Thoracic aorta (tissue), 2 donors: Measurements from ENCODE around the gene FANCC. TPM values are rescaled to one million over a fixed set of nuclear protein-coding genes. Genes with fewer than 3 reads are reported as not detected.

ENCODE experiments used
- ATAC-seq: fragments of 150-250 bp; one replicate; pipeline ENCODE4 v1.8.0; 2017; ENCODE audit warnings: low read depth; ENCODE audit not compliant: insufficient number of reproducible peaks, low FRiP score
- DNase-seq: peaks from one replicate; pipeline ENCODE4 v3.0.0-alpha.2; 2020; ENCODE audit warnings: low spot score
- H3K27ac ChIP-seq, 2 donors: fragments of 200-600 bp; sonication (generic); 1 replicate in 1 of 2; 2 replicates in 1 of 2; pipeline ENCODE4 v1.5.1; 2016; ENCODE audit warnings: mild to moderate bottlenecking in 2 of 2, moderate library complexity in 2 of 2
- H3K27me3 ChIP-seq: fragments of 200-600 bp; sonication (generic); replicated peaks from 2 replicates; pipeline ENCODE4 v1.6.0; 2016; ENCODE audit warnings: mild to moderate bottlenecking; ENCODE audit not compliant: insufficient read depth
- H3K36me3 ChIP-seq: fragments of 200-600 bp; sonication (generic); one replicate; pipeline ENCODE4 v1.5.1; 2016
- H3K4me1 ChIP-seq, 2 donors: fragments of 200-600 bp; sonication (generic); 1 replicate in 1 of 2; 2 replicates in 1 of 2; pipeline versions ENCODE4 v1.5.1 to v1.6.0; 2016; ENCODE audit warnings: low read depth in 2 of 2, mild to moderate bottlenecking in 1 of 2; ENCODE audit not compliant: control insufficient read depth in 1 of 2
- H3K4me3 ChIP-seq: fragments of 200-600 bp; sonication (generic); 2 replicates; pipeline ENCODE4 v1.5.1; 2016; ENCODE audit warnings: mild to moderate bottlenecking
- H3K9me3 ChIP-seq: fragments of 200-600 bp; sonication (generic); 2 replicates; pipeline ENCODE4 v1.5.1; 2016
- total RNA-seq, 2 donors: library from RNA; depleted of rRNA; stranded (reverse); fragments of >200 nt; gene quantifications; one replicate each; pipeline versions ENCODE4 v1.1.0 to v1.2.3, GENCODE V29; 2016
- TF ChIP-seq, protein P1 (sequence below): fragments of 200-600 bp; sonication (generic); IDR thresholded peaks from one replicate; pipeline ENCODE4 v1.5.1; 2019; ENCODE audit warnings: antibody characterized with exemption

The FANCC gene
- total RNA-seq, 2 donors from 2014 or later, result 5.7 to 9.6 TPM

DNA sequence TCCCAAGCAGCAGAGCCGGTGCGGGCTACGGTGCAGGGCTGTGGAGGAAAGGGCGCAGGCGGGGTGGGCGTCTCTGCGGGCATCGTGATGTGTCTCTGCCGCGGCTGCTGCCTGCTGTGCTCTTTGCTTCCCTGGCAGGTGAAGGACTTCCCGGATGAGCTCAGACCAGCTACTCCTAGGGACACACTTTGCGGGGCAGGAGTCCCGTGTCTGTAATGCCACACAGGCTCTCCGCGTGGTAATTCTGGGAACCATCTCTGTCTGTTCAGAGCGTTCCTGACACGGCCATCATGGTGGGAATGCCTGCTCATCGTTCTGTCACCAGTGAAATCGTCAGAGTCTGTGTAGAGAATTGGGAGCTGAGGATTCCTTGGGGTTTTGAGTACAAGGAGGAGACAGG, 235.5 kb downstream of the FANCC start:
- Histone ChIP-seq H3K4me3 (no peak overlapping the region), H3K27me3 (no peaks in the 10 kb centered on the region), H3K9me3 (no peaks in the 10 kb centered on the region), H3K4me1 (peaks cover 54 to 100% of the 10 kb centered on the region in 2 donors), H3K27ac (peak overlapping the region; percentile 87 to 89), H3K36me3 (peaks cover 41% of the 10 kb centered on the region)
- TF ChIP-seq, protein P1, sequence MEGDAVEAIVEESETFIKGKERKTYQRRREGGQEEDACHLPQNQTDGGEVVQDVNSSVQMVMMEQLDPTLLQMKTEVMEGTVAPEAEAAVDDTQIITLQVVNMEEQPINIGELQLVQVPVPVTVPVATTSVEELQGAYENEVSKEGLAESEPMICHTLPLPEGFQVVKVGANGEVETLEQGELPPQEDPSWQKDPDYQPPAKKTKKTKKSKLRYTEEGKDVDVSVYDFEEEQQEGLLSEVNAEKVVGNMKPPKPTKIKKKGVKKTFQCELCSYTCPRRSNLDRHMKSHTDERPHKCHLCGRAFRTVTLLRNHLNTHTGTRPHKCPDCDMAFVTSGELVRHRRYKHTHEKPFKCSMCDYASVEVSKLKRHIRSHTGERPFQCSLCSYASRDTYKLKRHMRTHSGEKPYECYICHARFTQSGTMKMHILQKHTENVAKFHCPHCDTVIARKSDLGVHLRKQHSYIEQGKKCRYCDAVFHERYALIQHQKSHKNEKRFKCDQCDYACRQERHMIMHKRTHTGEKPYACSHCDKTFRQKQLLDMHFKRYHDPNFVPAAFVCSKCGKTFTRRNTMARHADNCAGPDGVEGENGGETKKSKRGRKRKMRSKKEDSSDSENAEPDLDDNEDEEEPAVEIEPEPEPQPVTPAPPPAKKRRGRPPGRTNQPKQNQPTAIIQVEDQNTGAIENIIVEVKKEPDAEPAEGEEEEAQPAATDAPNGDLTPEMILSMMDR, result no peak
- ATAC-seq, result no peak
- no peak for DNase-seq

GRCh38 chr9:95080961-95081647, 236.4 kb downstream of the FANCC start:
- peak overlapping the region; percentile 87 to 89 for H3K27ac ChIP-seq

DNA sequence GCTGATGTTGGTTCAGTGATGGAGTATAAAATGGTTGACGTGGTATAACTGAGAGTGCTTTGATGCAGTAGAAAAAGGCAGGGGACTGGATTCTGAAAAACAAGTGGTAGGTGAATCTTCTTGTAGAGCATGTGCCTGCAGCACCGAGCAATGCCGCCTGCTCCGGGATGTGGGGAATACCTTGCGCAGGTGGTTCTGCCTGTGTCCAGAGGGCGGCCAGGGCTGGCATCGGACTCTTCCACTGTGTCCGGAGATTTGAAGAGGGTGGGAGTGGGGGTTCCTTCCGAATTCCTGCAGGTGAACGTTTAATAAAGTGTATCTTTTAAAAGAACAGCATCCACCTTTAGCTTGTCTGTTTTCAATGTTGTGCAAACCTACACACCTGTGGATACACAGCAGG, 238.0 kb downstream of the FANCC start:
- TF ChIP-seq, protein P1, result no peak
- no peak overlapping the region for H3K4me3 ChIP-seq
- H3K36me3 ChIP-seq, result peaks cover 27% of the 10 kb centered on the region
- H3K4me1 ChIP-seq, result peaks cover 56 to 100% of the 10 kb centered on the region in 2 donors
- no peak for DNase-seq
- no peaks in the 10 kb centered on the region for H3K9me3 ChIP-seq
- H3K27ac ChIP-seq, result peak overlapping the region; percentile 87 to 89
- no peak for ATAC-seq
- H3K27me3 ChIP-seq, result no peaks in the 10 kb centered on the region

More at GRCh38 chr9:95080961-95081647, 236.4 kb downstream of the FANCC start:
- H3K4me3 ChIP-seq, result no peak overlapping the region
- ATAC-seq (no peak), DNase-seq (no peak)
- H3K4me1 ChIP-seq, result peaks cover 54 to 100% of the 10 kb centered on the region in 2 donors
- TF ChIP-seq, protein P1, result no peak
- no peaks in the 10 kb centered on the region for H3K27me3 ChIP-seq
- no peaks in the 10 kb centered on the region for H3K9me3 ChIP-seq
- H3K36me3 ChIP-seq, result peaks cover 34% of the 10 kb centered on the region

DNA sequence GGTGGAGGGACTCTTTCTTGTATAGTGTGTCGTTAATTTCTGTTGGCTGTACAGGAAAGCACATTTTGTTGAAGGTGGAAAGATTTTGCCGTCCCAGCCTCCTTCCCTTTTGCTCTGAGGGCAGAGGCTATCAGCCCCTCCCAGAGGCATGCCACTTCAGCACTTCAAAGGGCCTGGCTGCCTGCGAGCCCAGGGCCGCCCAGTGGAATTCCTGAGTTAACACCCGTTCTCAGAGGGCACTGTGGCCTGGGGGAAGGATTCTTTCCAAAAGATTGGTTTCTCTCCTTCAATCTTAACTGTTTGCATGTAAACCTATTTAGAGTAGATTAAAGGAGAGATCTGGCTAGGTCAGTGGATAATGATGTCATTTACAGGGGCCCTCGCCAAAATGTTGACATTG, 238.6 kb downstream of the FANCC start:
- peaks cover 60 to 100% of the 10 kb centered on the region in 2 donors for H3K4me1 ChIP-seq
- no peak for DNase-seq
- TF ChIP-seq, protein P1, result peak; percentile 19
- peak overlapping the region; percentile 87 to 89 for H3K27ac ChIP-seq
- no peak for ATAC-seq
- peak overlapping the region; percentile 35 for H3K4me3 ChIP-seq
- H3K27me3 ChIP-seq, result no peaks in the 10 kb centered on the region
- H3K9me3 ChIP-seq, result no peaks in the 10 kb centered on the region
- H3K36me3 ChIP-seq, result peaks cover 27% of the 10 kb centered on the region

GRCh38 chr9:95078511-95078910, 239.0 kb downstream of the FANCC start:
- Histone ChIP-seq H3K4me1 (peaks cover 63 to 100% of the 10 kb centered on the region in 2 donors), H3K9me3 (no peaks in the 10 kb centered on the region), H3K4me3 (peak overlapping the region; percentile 35), H3K27me3 (no peaks in the 10 kb centered on the region), H3K27ac (peak overlapping the region; percentile 87 to 89), H3K36me3 (peaks cover 27% of the 10 kb centered on the region)
- DNase-seq (no peak), ATAC-seq (no peak)
- TF ChIP-seq, protein P1, result no peak
